Measurements from ENCODE around the gene SUSD5. TPM values are rescaled to one million over a fixed set of nuclear protein-coding genes. Genes with fewer than 3 reads are reported as not detected.

The SUSD5 gene
- 2.9 and 3.9 TPM in 2 replicates for total RNA-seq (2012; rRNA removed)
- 1.2 and 1.4 TPM in 2 replicates for polyA plus RNA-seq (2012; rRNA removed)
- 0.31 and 0.56 TPM in 2 replicates for polyA plus RNA-seq (2012; cell fraction: cytosol; rRNA removed)
- 0.23 and 0.44 TPM in 2 replicates for polyA plus RNA-seq (2012; cell fraction: nucleus; rRNA removed; ENCODE audit: low replicate concordance)
- percentile 31 among the genes with signal in this experiment for Bru-seq, nascent RNA
- percentile 26 among the genes with signal in this experiment for BruChase-seq, experiment 1, labeled RNA remaining after a 6-hour chase
- BruChase-seq, experiment 2, labeled RNA remaining after a 2-hour chase: percentile 25 among the genes with signal in this experiment
- long read RNA-seq, full-length matches to known transcripts: 11 of 12 reads
- long read RNA-seq, partial matches to known transcripts: 1 of 12 reads
- long read RNA-seq, other reads (novel, unspliced or antisense): 0 of 12 reads

DNA sequence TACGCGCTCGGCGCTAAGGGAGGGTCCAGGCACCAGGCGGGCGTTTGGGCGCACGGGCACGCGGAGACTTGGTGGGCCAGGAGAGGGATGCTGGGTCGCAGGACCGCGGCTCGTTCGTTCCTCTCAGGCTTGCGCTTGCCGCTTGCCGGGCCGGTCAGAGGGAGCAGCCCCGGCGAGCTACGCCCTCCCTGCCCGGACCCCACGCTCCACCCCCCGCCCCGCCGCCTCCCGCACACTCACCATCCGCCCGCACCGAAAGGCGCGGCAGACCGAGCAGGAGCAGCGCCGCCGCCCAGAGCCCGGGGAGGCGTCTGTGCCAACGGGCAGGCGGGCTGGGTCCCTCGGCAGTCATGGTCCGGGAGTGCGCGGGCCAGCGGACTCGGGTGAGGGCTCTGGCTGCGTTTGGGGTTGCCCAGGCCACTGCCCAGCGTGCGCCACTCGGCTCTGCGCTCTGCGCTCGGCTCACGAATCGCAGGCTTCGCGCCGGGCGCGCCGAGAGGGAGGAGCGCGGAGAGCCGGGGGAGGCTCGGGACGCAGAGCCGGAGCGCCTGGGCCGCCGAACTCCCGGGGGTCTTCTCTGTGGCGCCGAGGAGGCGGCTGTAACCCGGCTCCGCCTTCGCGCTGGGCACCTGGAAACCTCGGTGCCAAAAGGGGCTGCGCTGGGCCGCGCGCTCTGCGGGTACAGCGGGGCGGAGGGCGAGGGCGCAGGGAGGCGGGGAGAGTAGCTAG lies at the start of gene SUSD5:
Gene SUSD5 (minus strand): TSS at position 365 of the 729 bp plus-strand sequence. CDS start 13 bp downstream, at position 352.
- H3K23ac ChIP-seq (ENCODE audit: low read depth, low read length): 0 out of 2 replicates have a peak within 1 kb of the TSS, but pooled peaks have one; percentile 49
- H3K79me1 ChIP-seq (ENCODE audit: low read depth in 1 of 2, low read length in 2 of 2): no peaks in the 10 kb centered on the region
- peak within 1 kb of the TSS; percentile 78 for H3K4me2 ChIP-seq (ENCODE audit: low read depth, low read length)
- H2BK15ac ChIP-seq (ENCODE audit: low read depth, low read length): no peak within 1 kb of the TSS
- intact Hi-C loops (cut with micrococcal nuclease) (no loop called here), in situ Hi-C loops (cut with MboI; ENCODE audit: low sequenced_read_pairs) (no loop called here), dilution Hi-C loops (cut with HindIII; ENCODE audit: low sequenced_read_pairs, unreplicated experiment) (no loop called here)
- H3K27ac ChIP-seq (ENCODE audit: insufficient read depth, low read length): no peak within 1 kb of the TSS
- H2AK5ac ChIP-seq (ENCODE audit: low read depth, low read length): no peak within 1 kb of the TSS
- ChIA-PET POLR2A (ENCODE audit: unreplicated experiment) (no interaction called here), CTCF (no interaction called here)
- H2BK120ac ChIP-seq (ENCODE audit: low read depth, low read length): no peak within 1 kb of the TSS
- peak within 1 kb of the TSS; percentile 89 for H2AFZ ChIP-seq (replicated peaks; ENCODE audit: low read length, poor library complexity)
- no peaks in the 10 kb centered on the region for H3K4me1 ChIP-seq (ENCODE audit: control insufficient read depth, insufficient read depth, low read length)
- H3K9me3 ChIP-seq (ENCODE audit: control insufficient read depth, insufficient read depth, low read length): no peaks in the 10 kb centered on the region
- H3K4me3 ChIP-seq (ENCODE audit: insufficient read depth, low read depth, low read length): peak within 1 kb of the TSS; percentile 66
- WGBS, 2 experiments (ENCODE audit: extremely low coverage in 2 of 2, insufficient read length in 1 of 2): 0% methylated on average over 20 of the region's 90 CpGs; no CpG with 5 or more reads in 1 of the 2 experiments
- H3K56ac ChIP-seq (ENCODE audit: extremely low read depth, insufficient read depth, low read length): no peak within 1 kb of the TSS
- no peak within 1 kb of the TSS for H3K18ac ChIP-seq (ENCODE audit: low read depth, low read length)
- peak within 1 kb of the TSS; percentile 51 for H2AK9ac ChIP-seq (replicated peaks; ENCODE audit: low read depth, low read length, poor library complexity)
- H3K27me3 ChIP-seq (ENCODE audit: control insufficient read depth, insufficient read depth, low read length): peaks cover 19% of the 10 kb centered on the region
- BruUV-seq (replicated peaks): no TSS peak
- no peaks in the 10 kb centered on the region for H4K20me1 ChIP-seq (ENCODE audit: insufficient read depth, low read length)
- 0 out of 2 replicates have a peak within 1 kb of the TSS, but pooled peaks have one; percentile 8 for H3K9ac ChIP-seq (ENCODE audit: low read depth, low read length)
- no peaks in the 10 kb centered on the region for H3K9me1 ChIP-seq (ENCODE audit: insufficient read depth, low read length)
- TF ChIP-seq, protein P1, sequence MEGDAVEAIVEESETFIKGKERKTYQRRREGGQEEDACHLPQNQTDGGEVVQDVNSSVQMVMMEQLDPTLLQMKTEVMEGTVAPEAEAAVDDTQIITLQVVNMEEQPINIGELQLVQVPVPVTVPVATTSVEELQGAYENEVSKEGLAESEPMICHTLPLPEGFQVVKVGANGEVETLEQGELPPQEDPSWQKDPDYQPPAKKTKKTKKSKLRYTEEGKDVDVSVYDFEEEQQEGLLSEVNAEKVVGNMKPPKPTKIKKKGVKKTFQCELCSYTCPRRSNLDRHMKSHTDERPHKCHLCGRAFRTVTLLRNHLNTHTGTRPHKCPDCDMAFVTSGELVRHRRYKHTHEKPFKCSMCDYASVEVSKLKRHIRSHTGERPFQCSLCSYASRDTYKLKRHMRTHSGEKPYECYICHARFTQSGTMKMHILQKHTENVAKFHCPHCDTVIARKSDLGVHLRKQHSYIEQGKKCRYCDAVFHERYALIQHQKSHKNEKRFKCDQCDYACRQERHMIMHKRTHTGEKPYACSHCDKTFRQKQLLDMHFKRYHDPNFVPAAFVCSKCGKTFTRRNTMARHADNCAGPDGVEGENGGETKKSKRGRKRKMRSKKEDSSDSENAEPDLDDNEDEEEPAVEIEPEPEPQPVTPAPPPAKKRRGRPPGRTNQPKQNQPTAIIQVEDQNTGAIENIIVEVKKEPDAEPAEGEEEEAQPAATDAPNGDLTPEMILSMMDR (conservative IDR thresholded peaks at IDR 0.05; ENCODE audit: low read depth, low read length): no peak
- TF ChIP-seq SMC3 (IDR thresholded peaks at IDR 0.05; ENCODE audit: low read depth, low read length) (no peak), RCOR1 (IDR thresholded peaks at IDR 0.05; ENCODE audit: insufficient replicate concordance, low read length) (no peak), RFX5 (IDR thresholded peaks at IDR 0.05; ENCODE audit: low read depth, low read length) (no peak), CHD1 (IDR thresholded peaks at IDR 0.05; ENCODE audit: low read depth, low read length) (no peak), FOS (IDR thresholded peaks at IDR 0.05; ENCODE audit: low read depth, low read length) (no peak), CEBPB (IDR thresholded peaks at IDR 0.05; ENCODE audit: low read depth, low read length) (no peak), MAFK (IDR thresholded peaks at IDR 0.05; ENCODE audit: low read depth, low read length) (no peak)
- no peak within 1 kb of the TSS for H3K4ac ChIP-seq (ENCODE audit: low read depth, low read length)
- ATAC-seq (ENCODE audit: low read depth) (peak; percentile 97), DNase-seq (peak; percentile 51)
- no peak within 1 kb of the TSS for H4K91ac ChIP-seq (ENCODE audit: insufficient read depth, low read depth, low read length)
- no peak within 1 kb of the TSS for H2BK5ac ChIP-seq (ENCODE audit: low read depth, low read length, poor library complexity, severe bottlenecking)
- H4K5ac ChIP-seq (ENCODE audit: low read depth, low read length): no peak within 1 kb of the TSS
- no peak within 1 kb of the TSS for H3K14ac ChIP-seq (replicated peaks; ENCODE audit: low read depth, low read length)
- no peaks in the 10 kb centered on the region for H3K36me3 ChIP-seq (ENCODE audit: control insufficient read depth, insufficient read depth, low read length)
- no peak within 1 kb of the TSS for H2BK20ac ChIP-seq (ENCODE audit: low read depth, low read length)
- H4K8ac ChIP-seq (ENCODE audit: low read depth in 2 of 2, low read length in 2 of 2): no peak within 1 kb of the TSS

Data from IMR-90 (cell line).